Measurements from ENCODE around the gene VTI1B. TPM values are rescaled to one million over a fixed set of nuclear protein-coding genes. Genes with fewer than 3 reads are reported as not detected.
"Not testable (repeated sequence)": the region's sequence is repeated elsewhere in the genome, so short reads cannot be mapped to it uniquely, and the experiment has no call there.

The VTI1B gene
- total RNA-seq, 1 experiment from 2014 or later, result 34.5 TPM

GRCh38 chr14:67641902-67642749 is 32.3 kb downstream of the VTI1B start:
- DNase-seq (ENCODE audit: low read depth), result no peak
- in situ Hi-C loops (cut with HindIII; ENCODE audit: low pct_unique_long_range_greater_than_20kb, low sequenced_read_pairs), result no loop called here

GRCh38 chr14:67641480-67641879 is 33.0 kb downstream of the VTI1B start:
- no peak for DNase-seq (ENCODE audit: low read depth)
- in situ Hi-C loops (cut with HindIII; ENCODE audit: low pct_unique_long_range_greater_than_20kb, low sequenced_read_pairs), result no loop called here

GRCh38 chr14:67638642-67639041 is 35.8 kb downstream of the VTI1B start:
- in situ Hi-C loops (cut with HindIII; ENCODE audit: low pct_unique_long_range_greater_than_20kb, low sequenced_read_pairs), result no loop called here
- DNase-seq (ENCODE audit: low read depth), result no peak

- DNase-seq (ENCODE audit: low read depth), result peak; percentile 13
- in situ Hi-C loops (cut with HindIII; ENCODE audit: low pct_unique_long_range_greater_than_20kb, low sequenced_read_pairs), result no loop called here
Observed at GRCh38 chr14:67636361-67636919, 38.0 kb downstream of the VTI1B start.

- no peak for DNase-seq (ENCODE audit: low read depth)
- in situ Hi-C loops (cut with HindIII; ENCODE audit: low pct_unique_long_range_greater_than_20kb, low sequenced_read_pairs), result no loop called here
Observed at GRCh38 chr14:67633451-67634147, 40.8 kb downstream of the VTI1B start.

GRCh38 chr14:67630938-67631337 is 43.5 kb downstream of the VTI1B start:
- in situ Hi-C loops (cut with HindIII; ENCODE audit: low pct_unique_long_range_greater_than_20kb, low sequenced_read_pairs), result no loop called here
- no peak for DNase-seq (ENCODE audit: low read depth)

GRCh38 chr14:67630186-67630585 is 44.2 kb downstream of the VTI1B start:
- in situ Hi-C loops (cut with HindIII; ENCODE audit: low pct_unique_long_range_greater_than_20kb, low sequenced_read_pairs), result no loop called here
- no peak for DNase-seq (ENCODE audit: low read depth)

GRCh38 chr14:67627519-67627918 is 46.9 kb downstream of the VTI1B start:
- no peak for DNase-seq (ENCODE audit: low read depth)
- in situ Hi-C loops (cut with HindIII; ENCODE audit: low pct_unique_long_range_greater_than_20kb, low sequenced_read_pairs), result no loop called here

- in situ Hi-C loops (cut with HindIII; ENCODE audit: low pct_unique_long_range_greater_than_20kb, low sequenced_read_pairs); DNase-seq (ENCODE audit: low read depth): not testable (repeated sequence)
Observed at GRCh38 chr14:67626131-67626530, 48.3 kb downstream of the VTI1B start.

- no peak for DNase-seq (ENCODE audit: low read depth)
- in situ Hi-C loops (cut with HindIII; ENCODE audit: low pct_unique_long_range_greater_than_20kb, low sequenced_read_pairs), result no loop called here
Observed at GRCh38 chr14:67623114-67623513, 51.3 kb downstream of the VTI1B start.

GRCh38 chr14:67622675-67623074 is 51.8 kb downstream of the VTI1B start:
- in situ Hi-C loops (cut with HindIII; ENCODE audit: low pct_unique_long_range_greater_than_20kb, low sequenced_read_pairs), result no loop called here
- DNase-seq (ENCODE audit: low read depth), result peak; percentile 22

- no peak for DNase-seq (ENCODE audit: low read depth)
- in situ Hi-C loops (cut with HindIII; ENCODE audit: low pct_unique_long_range_greater_than_20kb, low sequenced_read_pairs), result no loop called here
Observed at GRCh38 chr14:67620217-67620785, 54.1 kb downstream of the VTI1B start.

GRCh38 chr14:67619446-67620216 is 54.8 kb downstream of the VTI1B start, which contains the start of gene ARG2:
Gene ARG2, plus strand, starts transcription at chr14:67619920. Its CDS starts 58 bp downstream, at chr14:67619978.
- in situ Hi-C loops (cut with HindIII; ENCODE audit: low pct_unique_long_range_greater_than_20kb, low sequenced_read_pairs), result no loop called here

GRCh38 chr14:67618617-67619063 is 55.8 kb downstream of the VTI1B start:
- peak; percentile 61 for DNase-seq (ENCODE audit: low read depth)
- in situ Hi-C loops (cut with HindIII; ENCODE audit: low pct_unique_long_range_greater_than_20kb, low sequenced_read_pairs), result no loop called here

More at GRCh38 chr14:67619446-67620216, 54.8 kb downstream of the VTI1B start, which contains the start of gene ARG2:
- DNase-seq (ENCODE audit: low read depth), result peak; percentile 92

GRCh38 chr14:67610491-67610890 is 63.9 kb downstream of the VTI1B start:
- in situ Hi-C loops (cut with HindIII; ENCODE audit: low pct_unique_long_range_greater_than_20kb, low sequenced_read_pairs), result no loop called here
- DNase-seq (ENCODE audit: low read depth), result no peak

GRCh38 chr14:67609642-67610310 is 64.7 kb downstream of the VTI1B start:
- in situ Hi-C loops (cut with HindIII; ENCODE audit: low pct_unique_long_range_greater_than_20kb, low sequenced_read_pairs), result no loop called here
- DNase-seq (ENCODE audit: low read depth), result no peak

GRCh38 chr14:67607646-67608045 is 66.8 kb downstream of the VTI1B start:
- DNase-seq (ENCODE audit: low read depth), result no peak
- in situ Hi-C loops (cut with HindIII; ENCODE audit: low pct_unique_long_range_greater_than_20kb, low sequenced_read_pairs), result no loop called here
